Adipocyte (in vitro differentiated cells): ENCODE measurements around the gene DGKQ.

Source experiments
- DNase-seq: peaks from one replicate; pipeline ENCODE4 v3.0.0-alpha.2; 2015; ENCODE audit warnings: low read depth
- H3K27me3 ChIP-seq: replicated peaks from 2 replicates; pipeline ENCODE4 v1.7.0; 2013; ENCODE audit warnings: mild to moderate bottlenecking, low read length, moderate library complexity; ENCODE audit not compliant: control insufficient read depth, insufficient read depth
- H3K36me3 ChIP-seq: 2 replicates; pipeline ENCODE4 v1.7.0; 2013; ENCODE audit warnings: low read length, mild to moderate bottlenecking, moderate library complexity; ENCODE audit not compliant: control insufficient read depth, insufficient read depth, severe bottlenecking
- H3K4me1 ChIP-seq: 2 replicates; pipeline ENCODE4 v1.7.0; 2013; ENCODE audit warnings: mild to moderate bottlenecking, low read length, moderate library complexity; ENCODE audit not compliant: control insufficient read depth, insufficient read depth
- H3K4me3 ChIP-seq: 2 replicates; pipeline ENCODE4 v1.7.0; 2013; ENCODE audit warnings: mild to moderate bottlenecking, low read length, moderate library complexity
- H3K9ac ChIP-seq: 2 replicates; pipeline ENCODE4 v1.7.0; 2013; ENCODE audit warnings: mild to moderate bottlenecking, low read length, moderate library complexity
- H3K9me3 ChIP-seq: 2 replicates; pipeline ENCODE4 v1.7.0; 2013; ENCODE audit warnings: mild to moderate bottlenecking, low read length, moderate library complexity; ENCODE audit not compliant: control insufficient read depth

Gene DGKQ

GRCh38 chr4:954211-955020 lies 19.0 kb downstream of the DGKQ start:
- Histone ChIP-seq H3K4me3 (no peak overlapping the region), H3K4me1 (no peaks in the 10 kb centered on the region), H3K9ac (no peak overlapping the region), H3K27me3 (no peaks in the 10 kb centered on the region), H3K36me3 (peaks cover 2% of the 10 kb centered on the region), H3K9me3 (no peaks in the 10 kb centered on the region)
- no peak for DNase-seq

- Histone ChIP-seq H3K27me3 (no peaks in the 10 kb centered on the region), H3K4me1 (no peaks in the 10 kb centered on the region), H3K36me3 (peaks cover 2% of the 10 kb centered on the region), H3K9me3 (no peaks in the 10 kb centered on the region), H3K4me3 (no peak overlapping the region), H3K9ac (no peak overlapping the region)
- DNase-seq: no peak
Measured at GRCh38 chr4:953574-953915, 19.8 kb downstream of the DGKQ start.

- DNase-seq: no peak
- H3K9ac ChIP-seq: no peak overlapping the region
Measured at GRCh38 chr4:952881-953573, 20.3 kb downstream of the DGKQ start.

GRCh38 chr4:951594-952468 lies 21.5 kb downstream of the DGKQ start:
- no peak overlapping the region for H3K4me3 ChIP-seq
- no peak overlapping the region for H3K9ac ChIP-seq
- no peaks in the 10 kb centered on the region for H3K9me3 ChIP-seq
- no peaks in the 10 kb centered on the region for H3K27me3 ChIP-seq
- peaks cover 2% of the 10 kb centered on the region for H3K36me3 ChIP-seq
- no peak for DNase-seq
- no peaks in the 10 kb centered on the region for H3K4me1 ChIP-seq

More at GRCh38 chr4:952881-953573, 20.3 kb downstream of the DGKQ start:
- no peaks in the 10 kb centered on the region for H3K27me3 ChIP-seq
- H3K9me3 ChIP-seq: no peaks in the 10 kb centered on the region
- peaks cover 2% of the 10 kb centered on the region for H3K36me3 ChIP-seq
- no peaks in the 10 kb centered on the region for H3K4me1 ChIP-seq
- H3K4me3 ChIP-seq: no peak overlapping the region

GRCh38 chr4:951186-951585 lies 22.2 kb downstream of the DGKQ start:
- DNase-seq: no peak
- Histone ChIP-seq H3K9ac (no peak overlapping the region), H3K36me3 (peaks cover 2% of the 10 kb centered on the region), H3K27me3 (no peaks in the 10 kb centered on the region), H3K4me3 (no peak overlapping the region), H3K9me3 (no peaks in the 10 kb centered on the region), H3K4me1 (no peaks in the 10 kb centered on the region)

GRCh38 chr4:950136-951020 lies 23.0 kb downstream of the DGKQ start:
- no peaks in the 10 kb centered on the region for H3K9me3 ChIP-seq
- no peak overlapping the region for H3K4me3 ChIP-seq
- no peak overlapping the region for H3K9ac ChIP-seq
- peaks cover 2% of the 10 kb centered on the region for H3K36me3 ChIP-seq
- no peak for DNase-seq
- no peaks in the 10 kb centered on the region for H3K27me3 ChIP-seq
- H3K4me1 ChIP-seq: no peaks in the 10 kb centered on the region

GRCh38 chr4:949656-950055 lies 23.7 kb downstream of the DGKQ start:
- Histone ChIP-seq H3K4me1 (no peaks in the 10 kb centered on the region), H3K9ac (no peak overlapping the region), H3K27me3 (no peaks in the 10 kb centered on the region), H3K9me3 (no peaks in the 10 kb centered on the region), H3K36me3 (no peaks in the 10 kb centered on the region), H3K4me3 (no peak overlapping the region)
- no peak for DNase-seq

GRCh38 chr4:948936-949300 lies 24.5 kb downstream of the DGKQ start:
- H3K4me1 ChIP-seq: no peaks in the 10 kb centered on the region
- no peak for DNase-seq
- H3K9me3 ChIP-seq: no peaks in the 10 kb centered on the region
- no peaks in the 10 kb centered on the region for H3K36me3 ChIP-seq
- H3K9ac ChIP-seq: no peak overlapping the region
- no peak overlapping the region for H3K4me3 ChIP-seq
- no peaks in the 10 kb centered on the region for H3K27me3 ChIP-seq

- Histone ChIP-seq H3K36me3 (peaks cover 4% of the 10 kb centered on the region), H3K9me3 (no peaks in the 10 kb centered on the region), H3K4me1 (no peaks in the 10 kb centered on the region), H3K27me3 (no peaks in the 10 kb centered on the region), H3K9ac (no peak overlapping the region), H3K4me3 (no peak overlapping the region)
- DNase-seq: no peak
Measured at GRCh38 chr4:948101-948935, 25.1 kb downstream of the DGKQ start.

- Histone ChIP-seq H3K4me1 (no peaks in the 10 kb centered on the region), H3K27me3 (no peaks in the 10 kb centered on the region), H3K36me3 (peaks cover 4% of the 10 kb centered on the region), H3K4me3 (no peak overlapping the region), H3K9ac (no peak overlapping the region), H3K9me3 (no peaks in the 10 kb centered on the region)
- DNase-seq: no peak
Measured at GRCh38 chr4:947491-947971, 25.8 kb downstream of the DGKQ start.
